Right hindlimb (tissue), 1 donor: ENCODE results near the gene CNIH3.

Experiments
- DNase-seq: peaks from one replicate; pipeline ENCODE4 v3.0.0-alpha.2; 2018

Gene CNIH3

GRCh38 chr1:224782281-224783000 lies 166.3 kb downstream of the CNIH3 start:
- DNase-seq, result no peak

- DNase-seq, result no peak
Measured at GRCh38 chr1:224783006-224783651, 167.0 kb downstream of the CNIH3 start.

- no peak for DNase-seq
Measured at GRCh38 chr1:224784265-224785039, 168.3 kb downstream of the CNIH3 start.

GRCh38 chr1:224785040-224785328 lies 168.9 kb downstream of the CNIH3 start:
- DNase-seq, result no peak

- no peak for DNase-seq
Measured at GRCh38 chr1:224785622-224786021, 169.5 kb downstream of the CNIH3 start.

- DNase-seq, result no peak
Measured at GRCh38 chr1:224786533-224787250, 170.6 kb downstream of the CNIH3 start.

GRCh38 chr1:224789311-224789710 lies 173.2 kb downstream of the CNIH3 start:
- DNase-seq, result no peak
